HG03354 (cell line): ENCODE results near the gene POMT2.
"Not testable (repeated sequence)": the region's sequence is repeated elsewhere in the genome, so short reads cannot be mapped to it uniquely, and the experiment has no call there.

Source experiments
- ATAC-seq: cut with Tn5 transposase; IDR thresholded peaks from one replicate; pipeline ENCODE4 v1.9.1; 2021; ENCODE audit warnings: mild to moderate bottlenecking; ENCODE audit not compliant: unreplicated experiment, poor library complexity, severe bottlenecking

The POMT2 gene

GRCh38 chr14:77327111-77327510 lies 6.4 kb upstream of the POMT2 start:
- no peak for ATAC-seq

- ATAC-seq = no peak
Observed at GRCh38 chr14:77325746-77326094, 5.0 kb upstream of the POMT2 start.

- ATAC-seq = no peak
Observed at GRCh38 chr14:77324816-77325745, 4.4 kb upstream of the POMT2 start.

GRCh38 chr14:77324289-77324688 lies 3.6 kb upstream of the POMT2 start:
- ATAC-seq = no peak

- ATAC-seq = no peak
Observed at GRCh38 chr14:77323571-77323970, 2.9 kb upstream of the POMT2 start.

GRCh38 chr14:77322951-77323350 lies 2.3 kb upstream of the POMT2 start:
- ATAC-seq = no peak

- no peak for ATAC-seq
Observed at GRCh38 chr14:77322250-77322902, 1.7 kb upstream of the POMT2 start.

GRCh38 chr14:77319422-77319821 lies 1.3 kb downstream of the POMT2 start:
- ATAC-seq = no peak

GRCh38 chr14:77318756-77319155 lies 1.9 kb downstream of the POMT2 start:
- not testable (repeated sequence) for ATAC-seq

- ATAC-seq = no peak
Observed at GRCh38 chr14:77318006-77318553, 2.6 kb downstream of the POMT2 start.

GRCh38 chr14:77316872-77317301 lies 3.8 kb downstream of the POMT2 start:
- no peak for ATAC-seq

- no peak for ATAC-seq
Observed at GRCh38 chr14:77316195-77316505, 4.5 kb downstream of the POMT2 start.

GRCh38 chr14:77314539-77315457 lies 5.9 kb downstream of the POMT2 start:
- ATAC-seq = no peak

GRCh38 chr14:77314043-77314442 lies 6.6 kb downstream of the POMT2 start:
- ATAC-seq = no peak

GRCh38 chr14:77313371-77313770 lies 7.3 kb downstream of the POMT2 start:
- ATAC-seq = no peak

- no peak for ATAC-seq
Observed at GRCh38 chr14:77311217-77311616, 9.5 kb downstream of the POMT2 start.

- ATAC-seq = no peak
Observed at GRCh38 chr14:77310026-77310425, 10.7 kb downstream of the POMT2 start.

- ATAC-seq = no peak
Observed at GRCh38 chr14:77309131-77309530, 11.6 kb downstream of the POMT2 start.

GRCh38 chr14:77306851-77307496 lies 13.7 kb downstream of the POMT2 start:
- no peak for ATAC-seq

- ATAC-seq = no peak
Observed at GRCh38 chr14:77306416-77306815, 14.3 kb downstream of the POMT2 start.
